Measurements from ENCODE around the gene UBTF.

DNA sequence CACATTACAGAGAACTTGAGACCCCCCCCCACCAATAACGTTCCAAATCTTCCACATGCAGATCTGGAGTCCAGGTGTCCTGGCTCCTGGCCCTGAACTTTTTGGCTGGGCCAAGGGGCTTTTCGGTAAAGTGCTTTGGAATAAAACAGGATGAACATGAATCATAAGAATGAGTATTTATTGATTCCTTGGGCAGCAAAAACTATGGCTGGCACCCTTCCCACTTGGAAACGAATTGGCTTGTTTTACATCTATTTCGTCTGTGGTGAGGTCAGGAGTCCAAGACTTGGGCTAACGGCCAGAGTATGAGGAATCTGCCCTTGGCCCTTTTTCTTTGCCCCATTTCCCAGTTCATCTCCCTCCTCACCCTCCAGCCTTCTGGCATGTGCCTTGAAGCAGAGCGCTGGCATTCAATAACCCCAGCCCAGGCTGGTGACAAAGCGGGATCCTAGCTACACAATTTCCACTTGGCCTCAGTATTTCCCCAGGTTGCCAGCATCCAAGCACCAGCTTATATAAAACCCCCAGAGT is 4.1 kb upstream of the UBTF start:
- TF ChIP-seq, protein P1, sequence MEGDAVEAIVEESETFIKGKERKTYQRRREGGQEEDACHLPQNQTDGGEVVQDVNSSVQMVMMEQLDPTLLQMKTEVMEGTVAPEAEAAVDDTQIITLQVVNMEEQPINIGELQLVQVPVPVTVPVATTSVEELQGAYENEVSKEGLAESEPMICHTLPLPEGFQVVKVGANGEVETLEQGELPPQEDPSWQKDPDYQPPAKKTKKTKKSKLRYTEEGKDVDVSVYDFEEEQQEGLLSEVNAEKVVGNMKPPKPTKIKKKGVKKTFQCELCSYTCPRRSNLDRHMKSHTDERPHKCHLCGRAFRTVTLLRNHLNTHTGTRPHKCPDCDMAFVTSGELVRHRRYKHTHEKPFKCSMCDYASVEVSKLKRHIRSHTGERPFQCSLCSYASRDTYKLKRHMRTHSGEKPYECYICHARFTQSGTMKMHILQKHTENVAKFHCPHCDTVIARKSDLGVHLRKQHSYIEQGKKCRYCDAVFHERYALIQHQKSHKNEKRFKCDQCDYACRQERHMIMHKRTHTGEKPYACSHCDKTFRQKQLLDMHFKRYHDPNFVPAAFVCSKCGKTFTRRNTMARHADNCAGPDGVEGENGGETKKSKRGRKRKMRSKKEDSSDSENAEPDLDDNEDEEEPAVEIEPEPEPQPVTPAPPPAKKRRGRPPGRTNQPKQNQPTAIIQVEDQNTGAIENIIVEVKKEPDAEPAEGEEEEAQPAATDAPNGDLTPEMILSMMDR (IDR thresholded peaks at IDR 0.05; ENCODE audit: low read depth, low read length, poor library complexity, severe bottlenecking) = no peak
- no peak for TF ChIP-seq EZH2phosphoT487 (IDR thresholded peaks at IDR 0.05; ENCODE audit: borderline replicate concordance, low read length)
